ENCODE measurements around the gene SH3RF3. TPM values are rescaled to one million over a fixed set of nuclear protein-coding genes. Genes with fewer than 3 reads are reported as not detected.

SH3RF3 gene
- total RNA-seq, 3 donors from 2014 or later, result 3.2 to 5.6 (median 4.6) TPM

DNA sequence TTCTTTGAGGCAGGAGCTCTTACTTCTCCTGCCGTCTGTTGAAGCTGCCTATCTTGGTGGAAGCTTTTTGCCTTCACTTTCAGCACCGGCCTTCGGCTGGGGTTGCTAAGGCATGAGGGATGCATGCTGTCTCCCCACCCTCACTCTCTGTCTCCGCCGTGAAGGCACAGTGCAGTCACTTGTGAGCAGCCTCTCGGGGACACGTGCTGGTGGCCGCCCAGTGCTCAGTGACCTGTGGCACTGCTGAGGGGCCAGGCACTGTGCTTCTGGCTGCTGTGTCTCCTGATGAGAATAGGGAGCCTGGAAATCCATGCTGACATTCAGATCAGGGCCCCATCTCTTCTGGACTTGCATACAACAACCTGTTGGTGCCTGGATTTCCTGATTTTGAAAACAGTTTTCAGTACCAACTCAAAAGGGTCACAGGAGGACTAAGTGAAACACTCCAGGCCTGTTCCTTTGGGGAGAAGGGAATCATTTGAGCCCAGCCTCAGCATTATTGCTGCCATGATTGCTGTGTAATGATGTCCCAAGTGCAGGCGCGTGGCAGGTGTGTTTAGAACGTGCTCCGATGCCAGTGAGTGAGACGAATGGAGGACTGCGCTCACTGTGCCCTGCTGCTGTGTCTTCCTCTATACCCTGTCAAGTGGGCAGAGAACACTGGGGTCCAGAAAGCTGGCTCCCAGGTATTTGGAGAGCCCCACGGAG lies 266.6 kb downstream of the SH3RF3 start:
- no peak overlapping the region for H3K27ac ChIP-seq
- DNase-seq (ENCODE audit: low spot score in 2 of 2), result no peak

DNA sequence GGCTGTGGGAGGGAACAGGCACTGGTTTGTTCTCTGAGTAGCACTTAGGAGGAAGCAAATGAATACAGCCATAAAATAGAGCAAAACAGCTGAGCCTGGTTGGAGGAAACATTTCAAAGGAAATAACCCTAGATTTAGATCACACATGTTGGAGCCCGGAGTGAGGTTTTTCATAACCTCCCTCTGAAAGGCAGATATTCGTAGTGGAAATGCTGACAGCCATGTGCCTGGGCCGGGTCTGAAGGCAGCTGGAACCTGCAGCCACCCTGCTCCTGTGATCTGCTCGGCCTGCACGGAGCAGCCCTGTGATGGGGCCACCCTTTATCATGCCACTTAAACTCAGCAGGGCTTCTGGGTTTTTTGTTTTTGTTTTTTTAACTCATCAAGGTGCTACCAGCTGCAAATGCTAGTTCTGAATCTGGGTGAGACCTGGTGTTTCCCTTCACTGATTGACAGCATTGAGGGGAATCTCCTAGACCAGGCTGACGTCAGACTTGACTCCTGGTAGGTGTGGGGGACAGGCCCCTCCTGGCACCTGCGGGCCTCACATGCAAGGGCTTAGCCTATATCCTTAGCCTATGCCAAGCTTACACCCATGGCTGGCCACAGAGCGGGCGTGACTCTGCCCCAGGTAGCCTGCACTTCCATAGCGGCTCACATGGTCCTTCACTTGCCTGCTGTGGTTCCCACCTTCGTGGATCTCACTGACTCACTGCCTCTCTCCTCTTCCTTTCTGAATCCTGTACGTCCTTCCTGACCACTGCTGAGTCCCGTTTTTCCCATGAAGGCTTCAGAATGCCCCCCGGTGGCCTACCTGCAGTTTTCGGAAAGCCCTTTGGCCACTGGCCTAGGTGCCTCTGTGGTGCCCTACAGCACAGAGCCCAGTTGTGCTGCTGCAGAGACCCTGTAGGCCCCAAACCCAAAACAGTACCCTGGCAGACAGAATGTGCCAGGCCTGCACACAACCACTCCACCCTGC lies 267.5 kb downstream of the SH3RF3 start:
- TF ChIP-seq POLR2AphosphoS5 (IDR thresholded peaks at IDR 0.05), result no peak
- TF ChIP-seq POLR2A (IDR thresholded peaks at IDR 0.05), result no peak
- TF ChIP-seq CTCF (IDR thresholded peaks at IDR 0.05), result no peak
- Histone ChIP-seq H3K27ac (no peak overlapping the region), H3K4me3 (no peak overlapping the region), H3K4me1 (no peaks in the 10 kb centered on the region), H3K27me3 (no peaks in the 10 kb centered on the region), H3K36me3 (no peaks in the 10 kb centered on the region), H3K9me3 (no peaks in the 10 kb centered on the region)
- DNase-seq (ENCODE audit: low spot score in 2 of 2), result no peak
- intact Hi-C loops (cut with DNase I; ENCODE audit: low total_unique reads), result no loop called here

More for the DNA sequence above, 266.6 kb downstream of the SH3RF3 start:
- Histone ChIP-seq H3K4me3 (no peak overlapping the region), H3K9me3 (no peaks in the 10 kb centered on the region), H3K27me3 (no peaks in the 10 kb centered on the region), H3K4me1 (no peaks in the 10 kb centered on the region), H3K36me3 (no peaks in the 10 kb centered on the region)
- TF ChIP-seq CTCF (IDR thresholded peaks at IDR 0.05), result no peak
- TF ChIP-seq POLR2A (IDR thresholded peaks at IDR 0.05), result no peak
- no peak for TF ChIP-seq POLR2AphosphoS5 (IDR thresholded peaks at IDR 0.05)
- intact Hi-C loops (cut with DNase I; ENCODE audit: low total_unique reads), result no loop called here

GRCh38 chr2:109397893-109398292 lies 268.9 kb downstream of the SH3RF3 start:
- no peak for DNase-seq (ENCODE audit: low spot score in 2 of 2)
- TF ChIP-seq CTCF (IDR thresholded peaks at IDR 0.05) (no peak), POLR2AphosphoS5 (IDR thresholded peaks at IDR 0.05) (no peak), POLR2A (IDR thresholded peaks at IDR 0.05) (no peak)
- Histone ChIP-seq H3K9me3 (no peaks in the 10 kb centered on the region), H3K36me3 (no peaks in the 10 kb centered on the region), H3K27me3 (no peaks in the 10 kb centered on the region), H3K27ac (no peak overlapping the region), H3K4me1 (no peaks in the 10 kb centered on the region), H3K4me3 (no peak overlapping the region)
- intact Hi-C loops (cut with DNase I; ENCODE audit: low total_unique reads), result no loop called here

DNA sequence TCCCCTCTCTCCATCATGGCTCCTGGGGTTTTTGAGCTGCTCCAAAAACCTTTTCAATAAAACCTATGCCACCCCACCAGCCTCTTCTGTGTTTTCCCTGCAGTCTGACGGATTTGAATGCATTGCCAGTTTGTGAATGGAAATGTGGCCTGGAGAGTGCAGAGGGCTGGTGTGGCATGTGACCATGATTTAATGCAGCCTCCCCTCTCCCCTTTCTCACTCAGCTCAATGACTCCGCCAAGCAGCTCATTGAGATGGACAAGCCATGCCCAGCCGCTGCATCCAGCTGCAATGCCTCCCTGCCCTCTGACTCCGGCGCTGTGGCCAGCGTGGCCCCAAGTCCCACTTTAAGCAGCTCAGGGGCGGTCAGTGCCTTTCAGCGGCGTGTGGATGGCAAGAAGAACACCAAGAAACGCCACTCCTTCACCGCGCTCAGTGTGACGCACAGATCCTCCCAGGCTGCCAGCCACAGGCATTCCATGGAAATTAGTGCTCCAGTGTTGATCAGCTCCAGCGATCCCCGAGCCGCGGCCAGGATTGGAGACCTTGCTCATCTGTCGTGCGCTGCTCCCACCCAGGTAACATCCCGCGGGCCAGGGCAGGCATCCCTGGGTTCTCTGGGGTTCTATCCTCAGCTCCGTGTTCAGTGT lies 269.5 kb downstream of the SH3RF3 start:
- intact Hi-C loops (cut with DNase I; ENCODE audit: low total_unique reads), result no loop called here
- DNase-seq (ENCODE audit: low spot score in 2 of 2), result no peak
- TF ChIP-seq CTCF (IDR thresholded peaks at IDR 0.05) (no peak), POLR2A (IDR thresholded peaks at IDR 0.05) (no peak), POLR2AphosphoS5 (IDR thresholded peaks at IDR 0.05) (no peak)
- no peak overlapping the region for H3K4me3 ChIP-seq
- no peaks in the 10 kb centered on the region for H3K9me3 ChIP-seq
- H3K27me3 ChIP-seq, result no peaks in the 10 kb centered on the region
- no peaks in the 10 kb centered on the region for H3K36me3 ChIP-seq
- H3K4me1 ChIP-seq, result no peaks in the 10 kb centered on the region
- H3K27ac ChIP-seq, result no peak overlapping the region

Data from breast epithelium (tissue), 4 donors.